Liver (tissue), 9 donors: Measurements from ENCODE around the gene IQGAP2. TPM values are rescaled to one million over a fixed set of nuclear protein-coding genes. Genes with fewer than 3 reads are reported as not detected.

Experiments used
- DNase-seq: peaks from one replicate; pipeline ENCODE4 v3.0.0-alpha.2; 2017; ENCODE audit warnings: low spot score
- H3K27ac ChIP-seq, 2 donors: one replicate each; pipeline ENCODE4 v1.7.0; 2013; ENCODE audit warnings: inconsistent platforms in 2 of 2, low read length in 2 of 2, control low read depth in 1 of 2, low read depth in 1 of 2, mild to moderate bottlenecking in 1 of 2
- H3K27me3 ChIP-seq, 4 donors: one replicate each; pipeline versions ENCODE4 v1.6.1 to v1.7.0; 2013; ENCODE audit warnings: low read length in 3 of 4, inconsistent platforms in 1 of 4, mild to moderate bottlenecking in 1 of 4, moderate library complexity in 1 of 4; ENCODE audit not compliant: control insufficient read depth in 4 of 4, insufficient read depth in 4 of 4
- H3K36me3 ChIP-seq, 4 donors: one replicate each; pipeline versions ENCODE4 v1.6.1 to v1.7.0; 2013; ENCODE audit warnings: low read length in 3 of 4, mild to moderate bottlenecking in 3 of 4, low read depth in 1 of 4, moderate library complexity in 1 of 4; ENCODE audit not compliant: control insufficient read depth in 4 of 4, insufficient read depth in 3 of 4
- H3K4me1 ChIP-seq, 4 donors: one replicate each; pipeline versions ENCODE4 v1.6.1 to v1.7.0; 2013; ENCODE audit warnings: low read length in 3 of 4, mild to moderate bottlenecking in 3 of 4, moderate library complexity in 1 of 4; ENCODE audit not compliant: control insufficient read depth in 4 of 4, insufficient read depth in 4 of 4
- H3K4me3 ChIP-seq, 3 donors: one replicate each; pipeline versions ENCODE4 v1.6.1 to v1.7.0; 2013; ENCODE audit warnings: low read length in 3 of 3, control low read depth in 1 of 3, low read depth in 1 of 3, mild to moderate bottlenecking in 1 of 3
- H3K9ac ChIP-seq, 2 donors: one replicate each; pipeline ENCODE4 v1.7.0; 2013; ENCODE audit warnings: low read length in 2 of 2, mild to moderate bottlenecking in 2 of 2, moderate library complexity in 2 of 2, control low read depth in 1 of 2, low read depth in 1 of 2
- H3K9me3 ChIP-seq, 4 donors: one replicate each; pipeline versions ENCODE4 v1.6.1 to v1.7.0; 2013; ENCODE audit warnings: low read length in 3 of 4; ENCODE audit not compliant: control insufficient read depth in 4 of 4
- EGR1 ChIP-seq, 2 donors: IDR thresholded peaks; 2 replicates each; pipeline ENCODE4 v1.6.1; 2016 to 2018; ENCODE audit warnings: antibody characterized with exemption in 2 of 2, low read depth in 2 of 2
- FOXA2 ChIP-seq: IDR thresholded peaks from 2 replicates; pipeline ENCODE4 v1.6.1; 2016; ENCODE audit warnings: antibody characterized with exemption
- GABPA ChIP-seq, 2 donors: IDR thresholded peaks in 1 of 2; conservative IDR thresholded peaks in 1 of 2; 2 replicates each; pipeline ENCODE4 v1.6.1; 2016; ENCODE audit warnings: antibody characterized with exemption in 2 of 2, mild to moderate bottlenecking in 1 of 2, moderate library complexity in 1 of 2
- HNF4A ChIP-seq, 2 donors: conservative IDR thresholded peaks; 2 replicates each; pipeline ENCODE4 v1.6.1; 2016; ENCODE audit warnings: antibody characterized with exemption in 2 of 2, mild to moderate bottlenecking in 2 of 2
- HNF4G ChIP-seq: IDR thresholded peaks from 2 replicates; pipeline ENCODE4 v1.6.1; 2016; ENCODE audit warnings: antibody characterized with exemption
- JUND ChIP-seq, 2 donors: IDR thresholded peaks; 2 replicates each; pipeline ENCODE4 v1.6.1; 2016; ENCODE audit warnings: antibody characterized with exemption in 2 of 2
- NR2F2 ChIP-seq: IDR thresholded peaks from 2 replicates; pipeline ENCODE4 v1.6.1; 2016; ENCODE audit warnings: antibody characterized with exemption
- RAD21 ChIP-seq, 2 donors: IDR thresholded peaks; 2 replicates each; pipeline ENCODE4 v1.6.1; 2016; ENCODE audit warnings: antibody characterized with exemption in 2 of 2, mild to moderate bottlenecking in 2 of 2
- RXRA ChIP-seq, 2 donors: IDR thresholded peaks; 2 replicates each; pipeline ENCODE4 v1.6.1; 2017 to 2018; ENCODE audit warnings: antibody characterized with exemption in 2 of 2, mild to moderate bottlenecking in 1 of 2
- SP1 ChIP-seq: IDR thresholded peaks from 2 replicates; pipeline ENCODE4 v1.6.1; 2018; ENCODE audit warnings: antibody characterized with exemption, mild to moderate bottlenecking
- TAF1 ChIP-seq: conservative IDR thresholded peaks from 2 replicates; pipeline ENCODE4 v1.6.1; 2016; ENCODE audit warnings: antibody characterized with exemption, mild to moderate bottlenecking
- WGBS: extraction: QIAGEN DNeasy Blood & Tissue Kit; methylation state at CpG from one replicate; pipeline ENCODE4 v1.1.7; 2013; 5-methylcytosine and 5-hydroxymethylcytosine counted together
- polyA plus RNA-seq, 2 donors: library from polyadenylated mRNA; stranded (reverse) in 1 of 2; unstranded in 1 of 2; fragments of 200-250 nt in 1 of 2; fragments of >200 nt in 1 of 2; fragmentation: Nextera tagmentation in 1 of 2; extraction: Ambion mirVana in 1 of 2; gene quantifications; one replicate each; pipeline versions ENCODE4 v1.2.1 to v1.2.3, GENCODE V29; 2013 to 2015
- total RNA-seq, 2 donors: library from RNA; depleted of rRNA; stranded (reverse); fragments of >200 nt; gene quantifications; one replicate each; pipeline ENCODE4 v1.2.3, GENCODE V29; 2014
- TF ChIP-seq, protein P1 (sequence below): IDR thresholded peaks from 2 replicates; pipeline ENCODE4 v1.6.1; 2016; ENCODE audit warnings: antibody characterized with exemption
- TF ChIP-seq, protein P2 (sequence below): IDR thresholded peaks from 2 replicates; pipeline ENCODE4 v1.6.1; 2016; ENCODE audit warnings: antibody characterized with exemption
- TF ChIP-seq, protein P3 (sequence below): IDR thresholded peaks from 2 replicates; pipeline ENCODE4 v1.6.1; 2016; ENCODE audit warnings: antibody characterized with exemption
- TF ChIP-seq, protein P4 (sequence below): IDR thresholded peaks from 2 replicates; pipeline ENCODE4 v1.6.1; 2016; ENCODE audit warnings: antibody characterized with exemption, mild to moderate bottlenecking
- donor health status: healthy.
- donor health status: healthy.
- donor health status: healthy.
- donor health status: healthy.
- donor health status: healthy.

Gene IQGAP2
- total and polyA plus RNA-seq, 4 donors, result 41.5 to 205 (median 102) TPM

DNA sequence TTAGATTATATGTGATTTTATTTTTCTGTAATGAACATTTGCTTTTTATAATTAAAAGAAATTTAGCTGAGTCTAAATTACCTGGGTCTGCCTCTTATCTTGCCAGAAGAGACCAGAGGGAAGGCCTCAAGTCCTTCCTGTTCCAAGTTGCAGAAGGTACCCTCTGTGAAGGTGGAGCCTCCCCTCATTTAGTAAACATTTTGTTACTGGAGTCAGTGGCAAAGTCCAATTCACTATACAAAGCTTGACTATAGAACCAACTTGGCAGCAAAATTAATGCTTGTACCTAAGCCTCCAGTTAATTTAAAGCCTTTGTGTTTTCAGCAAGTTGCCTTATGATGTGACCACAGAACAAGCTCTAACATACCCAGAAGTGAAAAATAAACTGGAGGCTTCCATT lies 270.0 kb downstream of the IQGAP2 start:
- Histone ChIP-seq H3K4me1 (no peaks in the 10 kb centered on the region), H3K36me3 (peaks cover 5 to 64% (median 47%) of the 10 kb centered on the region in 4 donors), H3K4me3 (no peak overlapping the region), H3K9ac (no peak overlapping the region), H3K27me3 (no peaks in the 10 kb centered on the region), H3K27ac (no peak overlapping the region), H3K9me3 (no peaks in the 10 kb centered on the region)
- no peak for DNase-seq
- TF ChIP-seq TAF1, result no peak
- TF ChIP-seq HNF4A (conservative IDR thresholded peaks at IDR 0.05), result peak in 1 of 2 donors; percentile 35

DNA sequence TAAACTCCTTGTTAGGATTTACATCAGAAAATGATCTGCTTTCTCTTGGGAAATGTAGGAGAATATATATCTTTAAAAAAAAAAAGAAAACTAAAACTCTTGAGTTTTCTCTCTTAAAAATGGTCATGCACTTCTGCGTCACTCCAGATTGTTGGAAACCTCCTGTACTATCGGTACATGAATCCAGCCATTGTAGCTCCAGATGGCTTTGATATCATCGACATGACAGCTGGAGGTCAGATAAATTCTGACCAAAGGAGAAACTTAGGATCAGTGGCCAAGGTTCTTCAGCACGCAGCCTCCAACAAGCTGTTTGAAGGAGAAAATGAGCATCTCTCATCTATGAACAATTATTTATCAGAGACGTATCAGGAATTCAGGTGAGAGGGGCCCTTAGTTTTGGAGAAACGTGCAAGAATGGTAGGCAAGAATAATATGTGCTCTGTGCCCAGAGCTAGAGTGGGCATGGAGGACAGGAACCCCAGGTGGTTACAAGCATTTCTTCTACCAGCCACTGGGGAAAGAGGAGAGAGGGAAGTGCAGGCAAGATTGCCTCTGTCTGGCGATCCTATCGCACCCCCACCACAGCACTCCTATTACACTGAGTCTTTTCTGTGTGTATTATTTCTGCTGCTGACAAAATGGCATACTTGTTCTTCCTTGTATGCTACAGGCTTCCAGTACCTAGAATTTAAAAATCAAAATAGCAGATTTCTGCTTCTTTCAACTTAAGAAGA lies 271.4 kb downstream of the IQGAP2 start:
- Histone ChIP-seq H3K27ac (no peak overlapping the region), H3K27me3 (no peaks in the 10 kb centered on the region)

More for the DNA sequence above, 271.4 kb downstream of the IQGAP2 start:
- TF ChIP-seq TAF1, result no peak
- TF ChIP-seq JUND (IDR thresholded peaks at IDR 0.05), result no peak
- no peak for TF ChIP-seq HNF4G
- TF ChIP-seq RAD21 (IDR thresholded peaks at IDR 0.05), result no peak
- no peak for TF ChIP-seq FOXA2
- TF ChIP-seq EGR1 (IDR thresholded peaks at IDR 0.05; ENCODE audit: low read depth in 2 of 2), result no peak
- TF ChIP-seq SP1, result no peak
- TF ChIP-seq, protein P1, sequence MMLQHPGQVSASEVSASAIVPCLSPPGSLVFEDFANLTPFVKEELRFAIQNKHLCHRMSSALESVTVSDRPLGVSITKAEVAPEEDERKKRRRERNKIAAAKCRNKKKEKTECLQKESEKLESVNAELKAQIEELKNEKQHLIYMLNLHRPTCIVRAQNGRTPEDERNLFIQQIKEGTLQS, result no peak
- TF ChIP-seq GABPA (IDR thresholded peaks at IDR 0.05 in 1 of 2, conservative IDR thresholded peaks at IDR 0.05 in 1 of 2), result no peak
- TF ChIP-seq, protein P2, sequence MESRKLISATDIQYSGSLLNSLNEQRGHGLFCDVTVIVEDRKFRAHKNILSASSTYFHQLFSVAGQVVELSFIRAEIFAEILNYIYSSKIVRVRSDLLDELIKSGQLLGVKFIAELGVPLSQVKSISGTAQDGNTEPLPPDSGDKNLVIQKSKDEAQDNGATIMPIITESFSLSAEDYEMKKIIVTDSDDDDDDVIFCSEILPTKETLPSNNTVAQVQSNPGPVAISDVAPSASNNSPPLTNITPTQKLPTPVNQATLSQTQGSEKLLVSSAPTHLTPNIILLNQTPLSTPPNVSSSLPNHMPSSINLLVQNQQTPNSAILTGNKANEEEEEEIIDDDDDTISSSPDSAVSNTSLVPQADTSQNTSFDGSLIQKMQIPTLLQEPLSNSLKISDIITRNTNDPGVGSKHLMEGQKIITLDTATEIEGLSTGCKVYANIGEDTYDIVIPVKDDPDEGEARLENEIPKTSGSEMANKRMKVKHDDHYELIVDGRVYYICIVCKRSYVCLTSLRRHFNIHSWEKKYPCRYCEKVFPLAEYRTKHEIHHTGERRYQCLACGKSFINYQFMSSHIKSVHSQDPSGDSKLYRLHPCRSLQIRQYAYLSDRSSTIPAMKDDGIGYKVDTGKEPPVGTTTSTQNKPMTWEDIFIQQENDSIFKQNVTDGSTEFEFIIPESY, result no peak
- TF ChIP-seq, protein P3, sequence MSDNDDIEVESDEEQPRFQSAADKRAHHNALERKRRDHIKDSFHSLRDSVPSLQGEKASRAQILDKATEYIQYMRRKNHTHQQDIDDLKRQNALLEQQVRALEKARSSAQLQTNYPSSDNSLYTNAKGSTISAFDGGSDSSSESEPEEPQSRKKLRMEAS, result no peak
- TF ChIP-seq, protein P4, sequence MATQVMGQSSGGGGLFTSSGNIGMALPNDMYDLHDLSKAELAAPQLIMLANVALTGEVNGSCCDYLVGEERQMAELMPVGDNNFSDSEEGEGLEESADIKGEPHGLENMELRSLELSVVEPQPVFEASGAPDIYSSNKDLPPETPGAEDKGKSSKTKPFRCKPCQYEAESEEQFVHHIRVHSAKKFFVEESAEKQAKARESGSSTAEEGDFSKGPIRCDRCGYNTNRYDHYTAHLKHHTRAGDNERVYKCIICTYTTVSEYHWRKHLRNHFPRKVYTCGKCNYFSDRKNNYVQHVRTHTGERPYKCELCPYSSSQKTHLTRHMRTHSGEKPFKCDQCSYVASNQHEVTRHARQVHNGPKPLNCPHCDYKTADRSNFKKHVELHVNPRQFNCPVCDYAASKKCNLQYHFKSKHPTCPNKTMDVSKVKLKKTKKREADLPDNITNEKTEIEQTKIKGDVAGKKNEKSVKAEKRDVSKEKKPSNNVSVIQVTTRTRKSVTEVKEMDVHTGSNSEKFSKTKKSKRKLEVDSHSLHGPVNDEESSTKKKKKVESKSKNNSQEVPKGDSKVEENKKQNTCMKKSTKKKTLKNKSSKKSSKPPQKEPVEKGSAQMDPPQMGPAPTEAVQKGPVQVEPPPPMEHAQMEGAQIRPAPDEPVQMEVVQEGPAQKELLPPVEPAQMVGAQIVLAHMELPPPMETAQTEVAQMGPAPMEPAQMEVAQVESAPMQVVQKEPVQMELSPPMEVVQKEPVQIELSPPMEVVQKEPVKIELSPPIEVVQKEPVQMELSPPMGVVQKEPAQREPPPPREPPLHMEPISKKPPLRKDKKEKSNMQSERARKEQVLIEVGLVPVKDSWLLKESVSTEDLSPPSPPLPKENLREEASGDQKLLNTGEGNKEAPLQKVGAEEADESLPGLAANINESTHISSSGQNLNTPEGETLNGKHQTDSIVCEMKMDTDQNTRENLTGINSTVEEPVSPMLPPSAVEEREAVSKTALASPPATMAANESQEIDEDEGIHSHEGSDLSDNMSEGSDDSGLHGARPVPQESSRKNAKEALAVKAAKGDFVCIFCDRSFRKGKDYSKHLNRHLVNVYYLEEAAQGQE, result no peak
- no peak for TF ChIP-seq RXRA (IDR thresholded peaks at IDR 0.05)
- no peak for TF ChIP-seq NR2F2
- Histone ChIP-seq H3K9ac (no peak overlapping the region), H3K4me3 (no peak overlapping the region), H3K4me1 (no peaks in the 10 kb centered on the region), H3K36me3 (peaks cover 5 to 60% (median 46%) of the 10 kb centered on the region in 4 donors), H3K9me3 (no peaks in the 10 kb centered on the region)
- DNase-seq, result no peak
- WGBS, result 90% methylated on average over 8 of the region's 8 CpGs
